Neuron (in vitro differentiated cells): ENCODE measurements around the gene KLF4.

Source experiments
- H2AFZ ChIP-seq: one replicate; pipeline ENCODE4 v1.6.1; 2013; ENCODE audit warnings: low read depth, mild to moderate bottlenecking, inconsistent platforms, low read length, moderate library complexity
- H3K27me3 ChIP-seq: one replicate; pipeline ENCODE4 v1.6.1; 2013; ENCODE audit warnings: low read length; ENCODE audit not compliant: insufficient read depth
- H3K36me3 ChIP-seq: one replicate; pipeline ENCODE4 v1.6.1; 2013; ENCODE audit warnings: low read length; ENCODE audit not compliant: insufficient read depth
- H3K4me1 ChIP-seq: one replicate; pipeline ENCODE4 v1.6.1; 2013; ENCODE audit warnings: low read length; ENCODE audit not compliant: insufficient read depth
- H3K4me3 ChIP-seq: 2 replicates; pipeline ENCODE4 v1.5.1; 2013; ENCODE audit warnings: mild to moderate bottlenecking, low read length, moderate library complexity
- H3K9me3 ChIP-seq: one replicate; pipeline ENCODE4 v1.6.1; 2013; ENCODE audit warnings: low read length

The KLF4 gene

GRCh38 chr9:107460153-107461023 lies 29.2 kb downstream of the KLF4 start:
- H3K9me3 ChIP-seq = no peaks in the 10 kb centered on the region
- H3K4me3 ChIP-seq = no peak overlapping the region
- H2AFZ ChIP-seq = no peak overlapping the region
- peaks cover 10% of the 10 kb centered on the region for H3K27me3 ChIP-seq
- H3K36me3 ChIP-seq = no peaks in the 10 kb centered on the region
- H3K4me1 ChIP-seq = no peaks in the 10 kb centered on the region

- H3K9me3 ChIP-seq = no peaks in the 10 kb centered on the region
- H3K27me3 ChIP-seq = no peaks in the 10 kb centered on the region
- H3K36me3 ChIP-seq = no peaks in the 10 kb centered on the region
Observed at GRCh38 chr9:107455425-107456135, 34.0 kb downstream of the KLF4 start.

GRCh38 chr9:107453479-107453878 lies 36.1 kb downstream of the KLF4 start:
- H3K36me3 ChIP-seq = no peaks in the 10 kb centered on the region
- H3K9me3 ChIP-seq = no peaks in the 10 kb centered on the region
- no peak overlapping the region for H2AFZ ChIP-seq
- no peaks in the 10 kb centered on the region for H3K27me3 ChIP-seq
- H3K4me3 ChIP-seq = no peak overlapping the region
- H3K4me1 ChIP-seq = no peaks in the 10 kb centered on the region

More at GRCh38 chr9:107455425-107456135, 34.0 kb downstream of the KLF4 start:
- Histone ChIP-seq H3K4me1 (no peaks in the 10 kb centered on the region), H3K4me3 (no peak overlapping the region), H2AFZ (no peak overlapping the region)

GRCh38 chr9:107447834-107448233 lies 41.7 kb downstream of the KLF4 start:
- no peaks in the 10 kb centered on the region for H3K27me3 ChIP-seq
- H3K4me1 ChIP-seq = no peaks in the 10 kb centered on the region
- no peaks in the 10 kb centered on the region for H3K9me3 ChIP-seq
- no peaks in the 10 kb centered on the region for H3K36me3 ChIP-seq
- H3K4me3 ChIP-seq = no peak overlapping the region
- no peak overlapping the region for H2AFZ ChIP-seq

GRCh38 chr9:107447081-107447480 lies 42.5 kb downstream of the KLF4 start:
- H3K36me3 ChIP-seq = no peaks in the 10 kb centered on the region
- H3K9me3 ChIP-seq = no peaks in the 10 kb centered on the region
- H3K27me3 ChIP-seq = no peaks in the 10 kb centered on the region
- no peaks in the 10 kb centered on the region for H3K4me1 ChIP-seq
- no peak overlapping the region for H2AFZ ChIP-seq
- H3K4me3 ChIP-seq = no peak overlapping the region

GRCh38 chr9:107446491-107446890 lies 43.1 kb downstream of the KLF4 start:
- no peaks in the 10 kb centered on the region for H3K4me1 ChIP-seq
- H3K36me3 ChIP-seq = no peaks in the 10 kb centered on the region
- no peak overlapping the region for H3K4me3 ChIP-seq
- H3K9me3 ChIP-seq = no peaks in the 10 kb centered on the region
- no peak overlapping the region for H2AFZ ChIP-seq
- no peaks in the 10 kb centered on the region for H3K27me3 ChIP-seq

- H3K4me3 ChIP-seq = no peak overlapping the region
- no peaks in the 10 kb centered on the region for H3K4me1 ChIP-seq
- no peaks in the 10 kb centered on the region for H3K36me3 ChIP-seq
- no peaks in the 10 kb centered on the region for H3K27me3 ChIP-seq
- no peak overlapping the region for H2AFZ ChIP-seq
- no peaks in the 10 kb centered on the region for H3K9me3 ChIP-seq
Observed at GRCh38 chr9:107443786-107444185, 45.8 kb downstream of the KLF4 start.

GRCh38 chr9:107439991-107440456 lies 49.5 kb downstream of the KLF4 start:
- no peaks in the 10 kb centered on the region for H3K9me3 ChIP-seq
- H3K4me3 ChIP-seq = no peak overlapping the region
- no peaks in the 10 kb centered on the region for H3K4me1 ChIP-seq
- no peak overlapping the region for H2AFZ ChIP-seq
- H3K36me3 ChIP-seq = no peaks in the 10 kb centered on the region
- H3K27me3 ChIP-seq = no peaks in the 10 kb centered on the region

- H3K9me3 ChIP-seq = no peaks in the 10 kb centered on the region
Observed at GRCh38 chr9:107438211-107439031, 51.1 kb downstream of the KLF4 start.

GRCh38 chr9:107437716-107438115 lies 51.9 kb downstream of the KLF4 start:
- H3K36me3 ChIP-seq = no peaks in the 10 kb centered on the region

More at GRCh38 chr9:107438211-107439031, 51.1 kb downstream of the KLF4 start:
- H2AFZ ChIP-seq = no peak overlapping the region
- H3K4me3 ChIP-seq = no peak overlapping the region
- H3K27me3 ChIP-seq = no peaks in the 10 kb centered on the region
- H3K4me1 ChIP-seq = no peaks in the 10 kb centered on the region
- H3K36me3 ChIP-seq = no peaks in the 10 kb centered on the region

GRCh38 chr9:107435415-107435814 lies 54.2 kb downstream of the KLF4 start:
- Histone ChIP-seq H3K9me3 (no peaks in the 10 kb centered on the region), H2AFZ (no peak overlapping the region), H3K4me1 (no peaks in the 10 kb centered on the region), H3K27me3 (no peaks in the 10 kb centered on the region), H3K36me3 (no peaks in the 10 kb centered on the region), H3K4me3 (no peak overlapping the region)

More at GRCh38 chr9:107437716-107438115, 51.9 kb downstream of the KLF4 start:
- H3K27me3 ChIP-seq = no peaks in the 10 kb centered on the region
- no peak overlapping the region for H2AFZ ChIP-seq
- no peak overlapping the region for H3K4me3 ChIP-seq
- no peaks in the 10 kb centered on the region for H3K4me1 ChIP-seq
- no peaks in the 10 kb centered on the region for H3K9me3 ChIP-seq
